ENCODE data around the gene ST6GALNAC4.

Gene ST6GALNAC4

GRCh38 chr9:127949827-127950512 lies 33.1 kb upstream of the ST6GALNAC4 start:
- intact Hi-C loops (cut with DNase I) = loop anchor here (10.0 kb wide), 2 partner anchors 145 to 175 kb away; partner anchors contain the start of gene PTGES2

GRCh38 chr9:127947841-127948710 lies 31.2 kb upstream of the ST6GALNAC4 start:
- DNase-seq = no peak
- intact Hi-C loops (cut with DNase I) = loop anchor here (2.0 to 10.0 kb wide), 3 partner anchors 33 to 177 kb away; partner anchors contain the start of genes EEIG1 and PTGES2

More at GRCh38 chr9:127949827-127950512, 33.1 kb upstream of the ST6GALNAC4 start:
- peak in 7 of 10 donors; percentile 57 to 92 (median 64) for DNase-seq

GRCh38 chr9:127946728-127947127 lies 29.9 kb upstream of the ST6GALNAC4 start:
- no peak for DNase-seq
- intact Hi-C loops (cut with DNase I) = loop anchor here (2.0 to 10.0 kb wide), 3 partner anchors 34 to 178 kb away; partner anchors contain the start of genes EEIG1 and PTGES2

- DNase-seq = peak in 1 of 10 donors; percentile 23
These were observed 29.1 kb upstream of the ST6GALNAC4 start for GRCh38 chr9:127945942-127946341.

GRCh38 chr9:127945338-127945737 lies 28.5 kb upstream of the ST6GALNAC4 start:
- intact Hi-C loops (cut with DNase I) = loop anchor here (10.0 kb wide), 2 partner anchors 149 to 179 kb away; partner anchors contain the start of gene PTGES2
- no peak for DNase-seq

More at GRCh38 chr9:127945942-127946341, 29.1 kb upstream of the ST6GALNAC4 start:
- intact Hi-C loops (cut with DNase I) = loop anchor here (2.0 to 10.0 kb wide), 3 partner anchors 35 to 179 kb away; partner anchors contain the start of genes EEIG1 and PTGES2

GRCh38 chr9:127944586-127945218 lies 27.9 kb upstream of the ST6GALNAC4 start:
- intact Hi-C loops (cut with DNase I) = loop anchor here (10.0 kb wide), 2 partner anchors 150 to 180 kb away; partner anchors contain the start of gene PTGES2
- peak in 2 of 10 donors; percentile 67 to 83 for DNase-seq

- intact Hi-C loops (cut with DNase I) = loop anchor here (1.0 to 10.0 kb wide), 3 partner anchors 92 to 181 kb away; partner anchors contain the start of gene PTGES2
- DNase-seq = peak; percentile 84 to 99 (median 90)
These were observed 26.9 kb upstream of the ST6GALNAC4 start for GRCh38 chr9:127943731-127944144.

- intact Hi-C loops (cut with DNase I) = loop anchor here (1.0 to 10.0 kb wide), 3 partner anchors 92 to 182 kb away; partner anchors contain the start of gene PTGES2
- peak in 1 of 10 donors; percentile 80 for DNase-seq
These were observed 26.3 kb upstream of the ST6GALNAC4 start for GRCh38 chr9:127943011-127943662.

- intact Hi-C loops (cut with DNase I) = loop anchor here (1.0 to 10.0 kb wide), 3 partner anchors 93 to 182 kb away; partner anchors contain the start of gene PTGES2
- peak in 9 of 10 donors; percentile 55 to 96 (median 71) for DNase-seq
These were observed 25.6 kb upstream of the ST6GALNAC4 start for GRCh38 chr9:127942216-127943010.

- intact Hi-C loops (cut with DNase I) = loop anchor here (10.0 kb wide), 2 partner anchors 153 to 183 kb away; partner anchors contain the start of gene PTGES2
- DNase-seq = no peak
These were observed 25.0 kb upstream of the ST6GALNAC4 start for GRCh38 chr9:127941961-127942215.

- intact Hi-C loops (cut with DNase I) = loop anchor here (10.0 kb wide), 2 partner anchors 153 to 183 kb away; partner anchors contain the start of gene PTGES2
- DNase-seq = peak in 1 of 10 donors; percentile 74
These were observed 24.5 kb upstream of the ST6GALNAC4 start for GRCh38 chr9:127941062-127941960.

GRCh38 chr9:127940593-127940992 lies 23.8 kb upstream of the ST6GALNAC4 start:
- intact Hi-C loops (cut with DNase I) = loop anchor here (10.0 kb wide), 2 partner anchors 154 to 184 kb away; partner anchors contain the start of gene PTGES2
- no peak for DNase-seq

- intact Hi-C loops (cut with DNase I) = no loop called here
- DNase-seq = no peak
These were observed 21.5 kb upstream of the ST6GALNAC4 start for GRCh38 chr9:127938298-127938690.

GRCh38 chr9:127937388-127938297 lies 20.8 kb upstream of the ST6GALNAC4 start, which contains the start of gene DPM2:
Gene DPM2, minus strand, starts transcription at chr9:127937854. Its CDS starts 34 bp downstream, at chr9:127937820.
- DNase-seq = peak; percentile 62 to 97 (median 80)
- intact Hi-C loops (cut with DNase I) = no loop called here

- DNase-seq = no peak
- intact Hi-C loops (cut with DNase I) = no loop called here
These were observed 20.2 kb upstream of the ST6GALNAC4 start for GRCh38 chr9:127937056-127937387.

GRCh38 chr9:127936347-127936852 lies 19.6 kb upstream of the ST6GALNAC4 start:
- intact Hi-C loops (cut with DNase I) = no loop called here

More at GRCh38 chr9:127936347-127936852, 19.6 kb upstream of the ST6GALNAC4 start:
- no peak for DNase-seq
